ENCODE data around the gene BLVRB.

BLVRB gene

DNA sequence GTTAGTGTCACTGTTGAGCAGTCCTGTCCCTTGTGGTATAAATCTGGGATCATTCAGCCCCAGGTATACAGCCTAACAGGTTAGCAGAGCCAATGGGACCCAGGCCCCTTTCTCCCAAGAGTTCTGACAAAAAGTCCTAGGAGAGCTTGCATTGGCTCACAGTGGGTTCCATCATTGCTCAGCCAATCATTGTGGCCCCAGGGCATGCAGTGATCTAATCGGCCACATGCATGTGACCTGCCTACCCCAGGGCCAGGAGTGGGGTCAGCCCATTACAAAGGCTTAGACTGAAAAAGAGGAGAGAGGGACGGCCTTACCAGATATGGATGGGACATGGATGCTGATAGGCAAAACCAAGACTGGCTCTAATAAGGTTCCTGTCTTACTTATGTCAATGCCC, 42.3 kb upstream of the BLVRB start:
- Histone ChIP-seq H3K36me3 (ENCODE audit: insufficient read depth) (no peaks in the 10 kb centered on the region), H3K27me3 (ENCODE audit: insufficient read depth, low read depth) (peaks cover 11% of the 10 kb centered on the region; the same call in 1 of the 2 replicates), H3K4me2 (no peak overlapping the region), H3K9ac (no peak overlapping the region), H3K27ac (no peak overlapping the region), H4K20me1 (ENCODE audit: insufficient read depth) (no peaks in the 10 kb centered on the region), H3K4me3 (IDR thresholded peaks at IDR 0.05; ENCODE audit: insufficient read depth, low read depth, low read length) (no peak overlapping the region), H3K4me1 (ENCODE audit: low read depth, poor library complexity, severe bottlenecking) (no peaks in the 10 kb centered on the region), H2AFZ (ENCODE audit: low read depth) (no peak overlapping the region), H3K79me2 (ENCODE audit: insufficient read depth, low read depth) (no peaks in the 10 kb centered on the region)
- TF ChIP-seq, protein P1, sequence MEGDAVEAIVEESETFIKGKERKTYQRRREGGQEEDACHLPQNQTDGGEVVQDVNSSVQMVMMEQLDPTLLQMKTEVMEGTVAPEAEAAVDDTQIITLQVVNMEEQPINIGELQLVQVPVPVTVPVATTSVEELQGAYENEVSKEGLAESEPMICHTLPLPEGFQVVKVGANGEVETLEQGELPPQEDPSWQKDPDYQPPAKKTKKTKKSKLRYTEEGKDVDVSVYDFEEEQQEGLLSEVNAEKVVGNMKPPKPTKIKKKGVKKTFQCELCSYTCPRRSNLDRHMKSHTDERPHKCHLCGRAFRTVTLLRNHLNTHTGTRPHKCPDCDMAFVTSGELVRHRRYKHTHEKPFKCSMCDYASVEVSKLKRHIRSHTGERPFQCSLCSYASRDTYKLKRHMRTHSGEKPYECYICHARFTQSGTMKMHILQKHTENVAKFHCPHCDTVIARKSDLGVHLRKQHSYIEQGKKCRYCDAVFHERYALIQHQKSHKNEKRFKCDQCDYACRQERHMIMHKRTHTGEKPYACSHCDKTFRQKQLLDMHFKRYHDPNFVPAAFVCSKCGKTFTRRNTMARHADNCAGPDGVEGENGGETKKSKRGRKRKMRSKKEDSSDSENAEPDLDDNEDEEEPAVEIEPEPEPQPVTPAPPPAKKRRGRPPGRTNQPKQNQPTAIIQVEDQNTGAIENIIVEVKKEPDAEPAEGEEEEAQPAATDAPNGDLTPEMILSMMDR (conservative IDR thresholded peaks at IDR 0.05; ENCODE audit: low read depth, low read length), result no peak

DNA sequence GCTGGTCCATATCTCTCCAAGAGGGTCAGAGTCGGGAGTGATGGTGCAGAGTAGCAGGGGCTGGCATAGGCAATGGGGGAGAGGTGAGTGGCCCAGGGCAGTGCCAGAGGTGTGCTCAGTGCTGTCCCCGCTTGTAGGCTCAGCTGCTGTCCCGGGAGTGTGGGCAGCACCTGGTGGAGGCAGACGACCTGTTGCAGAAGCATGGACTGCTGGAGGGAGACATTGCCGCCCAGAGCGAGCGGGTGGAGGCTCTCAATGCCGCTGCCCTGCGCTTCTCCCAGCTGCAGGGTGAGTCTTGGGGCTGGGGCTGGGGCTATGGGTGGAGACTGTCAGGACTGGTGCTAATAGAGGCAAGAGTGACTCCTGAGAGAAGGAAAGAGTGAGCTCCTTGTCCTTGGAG, 40.6 kb upstream of the BLVRB start:
- no peak overlapping the region for H3K4me3 ChIP-seq (IDR thresholded peaks at IDR 0.05; ENCODE audit: insufficient read depth, low read depth, low read length)
- no peak overlapping the region for H3K4me2 ChIP-seq
- no peaks in the 10 kb centered on the region for H3K4me1 ChIP-seq (ENCODE audit: low read depth, poor library complexity, severe bottlenecking)
- H3K36me3 ChIP-seq (ENCODE audit: insufficient read depth), result no peaks in the 10 kb centered on the region
- no peak overlapping the region for H3K27ac ChIP-seq
- TF ChIP-seq, protein P1 (conservative IDR thresholded peaks at IDR 0.05; ENCODE audit: low read depth, low read length), result no peak
- no peak overlapping the region for H3K9ac ChIP-seq
- H3K27me3 ChIP-seq (ENCODE audit: insufficient read depth, low read depth), result peaks cover 6% of the 10 kb centered on the region; the same call in 1 of the 2 replicates
- H2AFZ ChIP-seq (ENCODE audit: low read depth), result no peak overlapping the region
- no peaks in the 10 kb centered on the region for H3K79me2 ChIP-seq (ENCODE audit: insufficient read depth, low read depth)
- H4K20me1 ChIP-seq (ENCODE audit: insufficient read depth), result no peaks in the 10 kb centered on the region

DNA sequence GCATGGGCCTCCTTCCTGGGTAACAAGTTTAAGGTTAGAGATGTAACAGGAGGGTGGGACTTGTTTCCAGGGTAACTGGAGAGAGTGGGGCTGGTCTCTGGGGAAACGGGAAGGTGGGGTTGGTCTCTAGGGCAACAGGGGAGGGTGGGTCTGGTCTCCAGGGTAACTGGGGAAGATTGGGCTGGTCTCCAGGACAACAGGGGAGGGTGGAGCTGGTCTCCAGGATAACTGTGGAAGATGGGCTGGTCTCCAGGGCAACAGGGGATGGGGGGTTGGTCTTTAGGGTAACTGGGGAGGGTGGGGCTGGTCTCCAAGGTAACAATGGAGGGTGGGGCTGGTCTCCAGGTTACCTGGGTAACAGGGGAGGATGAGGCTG, 37.8 kb upstream of the BLVRB start:
- TF ChIP-seq, protein P1 (conservative IDR thresholded peaks at IDR 0.05; ENCODE audit: low read depth, low read length), result no peak
- no peak overlapping the region for H3K4me2 ChIP-seq
- H3K27me3 ChIP-seq (ENCODE audit: insufficient read depth, low read depth), result peaks cover 2% of the 10 kb centered on the region; the same call in 1 of the 2 replicates
- no peaks in the 10 kb centered on the region for H3K79me2 ChIP-seq (ENCODE audit: insufficient read depth, low read depth)
- no peak overlapping the region for H3K27ac ChIP-seq
- H3K4me3 ChIP-seq (IDR thresholded peaks at IDR 0.05; ENCODE audit: insufficient read depth, low read depth, low read length), result no peak overlapping the region
- no peaks in the 10 kb centered on the region for H3K4me1 ChIP-seq (ENCODE audit: low read depth, poor library complexity, severe bottlenecking)
- H3K9ac ChIP-seq, result no peak overlapping the region
- no peak overlapping the region for H2AFZ ChIP-seq (ENCODE audit: low read depth)
- H4K20me1 ChIP-seq (ENCODE audit: insufficient read depth), result no peaks in the 10 kb centered on the region
- H3K36me3 ChIP-seq (ENCODE audit: insufficient read depth), result no peaks in the 10 kb centered on the region

DNA sequence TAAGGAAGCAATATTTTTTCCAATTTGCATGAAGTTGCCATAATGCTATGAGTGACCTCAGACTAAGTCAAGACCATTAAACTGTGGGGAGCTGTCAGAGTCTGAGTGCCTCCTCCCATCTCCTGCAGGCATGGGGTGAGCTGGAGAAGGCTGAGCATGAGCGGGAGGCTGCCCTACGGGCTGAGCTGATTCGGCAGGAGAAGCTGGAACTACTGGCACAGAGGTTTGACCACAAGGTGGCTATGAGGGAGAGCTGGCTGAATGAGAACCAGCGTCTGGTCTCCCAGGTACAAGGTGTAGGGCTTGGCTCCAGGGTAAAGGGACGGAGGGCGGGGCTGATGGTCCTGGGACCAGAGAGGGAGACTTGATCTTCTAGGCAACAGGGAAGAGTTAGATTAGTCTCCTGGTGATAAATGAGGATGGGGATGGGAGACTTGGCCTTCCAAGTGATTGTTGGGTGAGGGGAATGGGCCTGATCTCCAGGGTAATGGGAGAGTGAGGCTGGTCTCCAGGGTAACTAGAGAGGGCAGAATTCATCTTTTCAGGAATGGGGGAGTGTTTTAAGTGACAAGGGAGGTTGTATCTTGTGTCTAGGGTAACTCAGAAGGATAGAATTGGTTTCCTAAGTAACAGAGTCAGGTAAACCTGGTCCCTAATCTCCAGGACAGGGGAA, 37.2 kb upstream of the BLVRB start:
- Histone ChIP-seq H4K20me1 (ENCODE audit: insufficient read depth) (no peaks in the 10 kb centered on the region), H3K4me1 (ENCODE audit: low read depth, poor library complexity, severe bottlenecking) (no peaks in the 10 kb centered on the region), H3K4me3 (IDR thresholded peaks at IDR 0.05; ENCODE audit: insufficient read depth, low read depth, low read length) (no peak overlapping the region), H3K4me2 (no peak overlapping the region), H3K27ac (no peak overlapping the region), H2AFZ (ENCODE audit: low read depth) (no peak overlapping the region), H3K9ac (no peak overlapping the region), H3K36me3 (ENCODE audit: insufficient read depth) (no peaks in the 10 kb centered on the region), H3K27me3 (ENCODE audit: insufficient read depth, low read depth) (peaks cover 2% of the 10 kb centered on the region; the same call in 1 of the 2 replicates), H3K79me2 (ENCODE audit: insufficient read depth, low read depth) (no peaks in the 10 kb centered on the region)
- TF ChIP-seq, protein P1 (conservative IDR thresholded peaks at IDR 0.05; ENCODE audit: low read depth, low read length), result no peak

All from KMS-11 (cell line).